GM18507 (cell line): ENCODE data around the gene XIRP2.

Experiments used
- DNase-seq: peaks from one replicate; pipeline ENCODE4 v3.0.0; 2011; ENCODE audit warnings: low read depth; ENCODE audit not compliant: insufficient read length; ENCODE audit errors: extremely low spot score
- FAIRE-seq: peaks from 2 replicates; lab custom pipeline; 2011; peaks lifted over from hg19 to GRCh38; lab: Jason Lieb, UNC

The XIRP2 gene

DNA sequence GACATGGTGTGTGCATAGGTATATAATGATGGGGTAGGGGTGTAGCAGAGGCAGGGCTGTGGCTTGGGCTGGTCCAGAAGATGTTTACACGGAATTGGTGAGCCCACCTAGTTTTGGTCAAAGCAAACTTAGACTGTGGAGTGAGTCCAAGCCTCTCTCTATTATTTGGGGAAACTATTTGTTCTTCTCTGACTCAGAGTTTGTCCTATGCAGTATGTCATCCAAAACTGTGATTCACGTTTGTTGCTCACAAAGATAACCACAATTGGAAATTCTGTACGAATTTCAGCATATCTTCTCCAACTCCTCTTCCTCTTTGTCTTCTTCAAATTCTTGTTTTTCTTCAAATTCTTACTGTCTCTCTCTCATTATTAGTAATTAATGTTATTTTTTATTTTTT, 292.9 kb downstream of the XIRP2 start:
- DNase-seq = no peak
- FAIRE-seq = no peak

DNA sequence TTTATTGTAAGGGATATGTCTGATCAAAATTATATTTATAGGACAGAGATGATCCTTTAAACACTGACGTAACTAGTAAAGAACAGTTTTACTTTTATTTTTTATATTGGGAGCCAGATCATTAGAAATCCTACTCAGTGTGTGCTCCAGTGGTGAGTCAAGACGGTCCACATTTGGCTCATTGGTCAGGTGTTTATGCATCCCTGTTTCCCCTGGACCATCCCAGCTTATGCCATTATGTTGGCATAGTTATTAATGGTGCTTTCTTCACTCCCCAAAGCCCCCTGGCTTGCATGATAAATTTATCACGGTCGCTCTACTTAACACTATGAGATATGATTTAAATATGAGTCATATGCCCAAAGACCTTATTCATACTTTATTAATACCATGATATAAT, 293.4 kb downstream of the XIRP2 start:
- FAIRE-seq (no peak), DNase-seq (no peak)

DNA sequence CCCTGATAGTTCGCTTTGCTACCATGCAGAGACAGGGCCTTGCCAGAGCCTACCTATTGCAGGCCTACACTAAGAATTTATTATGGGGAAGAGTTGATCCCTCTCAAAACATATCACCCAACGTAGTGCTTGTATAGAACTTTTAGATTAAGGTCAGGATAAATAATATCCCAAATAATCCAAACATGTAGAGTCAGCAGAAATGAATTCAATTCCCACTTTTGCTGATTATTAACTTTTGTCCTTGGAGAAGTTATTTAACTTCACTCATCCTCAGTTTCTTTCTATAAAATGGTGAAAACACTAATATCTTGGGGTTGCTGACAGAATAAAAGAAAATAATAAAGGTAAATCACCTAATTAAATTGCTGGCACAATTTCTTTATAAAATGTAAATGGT, 294.1 kb downstream of the XIRP2 start:
- no peak for FAIRE-seq

DNA sequence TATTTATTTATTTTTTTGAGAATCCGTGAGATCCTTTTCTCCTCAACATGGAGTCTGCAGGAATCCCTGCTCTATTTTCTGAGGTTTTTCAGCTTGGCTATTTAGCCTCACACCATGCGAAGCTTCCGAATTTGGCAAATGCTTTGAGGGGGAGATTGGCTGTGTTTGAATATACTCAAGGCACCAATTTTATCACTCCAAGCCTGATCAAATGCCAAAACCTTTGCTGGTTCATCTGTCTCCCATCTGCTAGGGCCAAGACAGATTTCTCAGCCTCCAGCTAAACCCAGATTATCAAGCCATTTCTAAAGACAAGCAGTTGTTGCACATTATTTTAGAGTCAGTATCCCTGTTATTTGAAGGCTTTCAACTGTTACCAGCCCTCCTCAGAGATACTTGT, 295.7 kb downstream of the XIRP2 start:
- FAIRE-seq = no peak
- no peak for DNase-seq

More for the DNA sequence above, 294.1 kb downstream of the XIRP2 start:
- DNase-seq = no peak

DNA sequence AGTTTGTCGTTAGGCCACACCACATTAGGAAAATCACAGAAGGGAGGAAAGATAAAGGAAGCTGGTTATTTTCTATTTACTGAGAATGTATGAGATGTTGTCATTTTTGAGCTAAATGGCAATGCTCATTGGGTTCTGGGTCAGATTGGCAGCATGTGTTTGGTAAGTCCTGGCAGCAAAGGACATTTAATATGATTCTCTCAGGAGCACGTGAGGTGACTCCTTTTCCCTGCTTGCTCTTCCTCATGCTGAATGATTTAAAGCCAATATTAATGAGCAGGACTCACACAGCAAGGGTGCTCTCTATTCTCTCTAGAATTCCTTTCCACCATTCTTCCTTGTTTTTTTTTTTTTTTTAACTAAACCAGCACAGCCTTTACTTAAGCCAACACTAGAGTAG, 298.2 kb downstream of the XIRP2 start:
- no peak for FAIRE-seq
- DNase-seq = no peak

DNA sequence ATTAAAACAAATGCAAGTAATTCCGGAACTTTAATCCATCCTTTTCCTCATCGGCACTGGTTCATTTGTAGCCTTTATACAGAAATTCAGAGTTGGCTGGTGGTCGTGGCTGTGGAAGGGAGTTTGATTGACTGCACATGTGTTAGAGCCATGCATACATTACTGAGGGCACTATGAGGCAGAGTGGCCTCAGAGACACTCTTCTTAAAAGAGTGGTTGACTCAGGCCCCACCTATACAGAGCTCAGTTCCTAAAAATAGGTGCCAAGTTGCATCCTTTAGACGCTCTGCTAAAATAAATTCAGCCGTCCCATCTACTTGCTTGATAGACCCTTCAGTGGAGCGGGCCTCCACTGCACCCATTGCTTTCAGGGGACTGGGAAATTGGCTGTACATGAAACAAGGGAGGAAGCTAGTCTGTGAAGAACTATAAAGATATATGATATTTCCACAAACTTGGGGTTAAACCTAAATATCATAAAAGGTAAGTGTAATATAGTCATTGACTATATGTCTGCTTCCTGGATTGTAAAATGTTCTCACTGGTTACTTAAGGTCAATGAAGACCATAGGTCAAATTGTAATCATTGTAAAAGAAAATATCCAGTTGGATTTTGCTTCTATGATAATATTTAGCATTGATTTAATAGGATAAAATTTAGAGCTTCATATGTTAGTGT, 298.9 kb downstream of the XIRP2 start:
- DNase-seq = no peak

DNA sequence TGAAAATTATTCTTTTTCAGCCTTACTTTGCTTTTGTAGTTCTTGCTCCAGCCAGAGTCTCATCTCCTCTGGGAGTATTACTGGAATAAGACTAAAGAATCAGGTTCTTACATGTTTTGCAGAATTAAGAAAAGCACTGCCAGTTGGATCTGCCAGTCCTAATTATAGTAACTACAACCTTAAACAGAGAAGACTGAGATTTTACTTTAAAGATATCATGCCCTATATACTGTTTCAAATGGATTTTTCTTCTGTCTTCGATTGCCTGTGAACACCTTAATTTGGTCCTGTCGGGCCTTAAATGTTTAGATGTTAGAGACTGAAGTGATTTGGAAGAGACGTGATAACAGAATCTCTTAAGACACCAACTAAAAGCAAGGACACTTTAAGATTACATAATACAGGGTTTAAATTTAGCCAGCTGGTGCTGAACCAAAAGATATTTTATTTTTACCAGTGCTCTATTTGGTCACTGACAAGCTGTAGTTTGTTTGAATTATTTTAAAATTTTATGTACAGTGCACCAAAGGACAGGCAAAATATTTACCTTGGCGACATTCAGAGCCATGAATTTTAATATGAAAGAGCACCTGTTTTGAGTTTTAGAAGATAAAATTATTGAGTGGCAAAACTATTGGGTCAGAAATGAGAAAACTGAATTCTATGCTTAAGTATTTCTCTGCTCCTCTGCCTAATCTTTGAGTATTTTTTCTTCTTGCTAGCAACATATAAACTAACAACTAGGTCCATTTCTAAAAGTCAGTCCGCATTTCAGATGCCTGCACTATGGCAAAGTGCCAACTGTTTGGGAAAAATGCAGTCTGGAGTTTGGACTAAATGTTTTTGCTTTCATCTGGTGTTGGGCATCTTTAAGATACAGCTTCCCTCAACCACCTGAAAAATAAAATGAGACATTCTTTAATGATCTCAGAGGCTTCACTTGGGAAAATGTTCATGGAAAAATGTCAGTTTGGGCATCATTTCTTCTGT, 300.0 kb downstream of the XIRP2 start:
- DNase-seq (no peak), FAIRE-seq (no peak)

More for the DNA sequence above, 298.9 kb downstream of the XIRP2 start:
- no peak for FAIRE-seq

DNA sequence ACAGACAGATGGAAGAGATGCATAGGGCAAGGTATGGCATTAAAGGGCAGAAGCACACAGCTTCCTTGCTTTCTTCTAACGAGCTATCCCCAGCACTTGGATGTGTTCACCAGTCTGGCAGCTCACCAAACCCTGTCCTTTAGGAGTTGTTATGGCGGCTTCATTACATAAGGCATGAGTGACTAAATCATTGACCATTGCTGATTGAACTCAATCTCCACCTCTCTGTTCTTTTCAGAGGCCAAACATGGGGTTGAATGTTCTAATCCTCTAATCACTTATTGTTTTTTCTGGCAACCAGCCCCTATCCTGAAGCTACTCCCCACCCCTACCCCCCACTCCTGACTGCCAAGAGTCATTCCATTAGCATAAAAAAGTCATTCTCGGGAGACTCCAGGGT, 301.8 kb downstream of the XIRP2 start:
- FAIRE-seq (no peak), DNase-seq (no peak)

DNA sequence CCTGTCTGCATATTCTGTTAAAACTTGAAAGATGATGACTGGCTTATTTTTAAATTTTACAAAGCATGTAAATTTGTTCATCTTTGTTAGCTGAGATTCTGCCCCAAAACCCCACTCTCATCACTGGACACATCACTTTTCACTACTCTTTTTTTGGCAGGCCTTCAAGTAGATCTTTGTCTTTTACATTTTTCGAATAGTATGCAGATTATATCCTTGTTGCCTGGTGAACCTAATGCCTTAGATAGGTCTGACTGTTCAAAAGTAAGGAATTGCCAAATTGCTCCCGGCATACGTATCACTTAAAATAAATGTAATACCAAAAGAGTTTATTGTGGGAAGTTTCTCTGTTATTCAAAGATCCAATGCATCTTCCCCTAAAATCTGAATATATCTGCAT, 303.3 kb downstream of the XIRP2 start:
- DNase-seq (no peak), FAIRE-seq (no peak)

DNA sequence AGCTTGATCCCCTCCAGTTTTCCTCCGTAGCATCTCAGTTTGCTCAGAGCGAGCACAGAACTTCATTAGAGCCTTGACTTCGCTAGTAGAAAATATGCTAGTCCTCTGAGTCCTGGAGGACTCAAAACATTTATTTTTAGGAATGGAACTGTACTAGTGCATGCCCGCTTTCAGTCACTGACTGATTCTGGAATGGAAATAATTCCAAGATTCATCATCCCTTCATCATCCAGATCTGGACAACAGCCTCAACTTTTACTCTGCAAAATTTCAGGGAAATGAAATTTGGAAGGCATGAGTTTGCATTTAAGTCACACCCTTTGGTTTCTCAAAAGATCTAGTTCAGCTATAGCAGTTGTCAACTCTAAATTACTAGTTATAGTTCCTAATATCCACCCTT, 304.6 kb downstream of the XIRP2 start:
- no peak for FAIRE-seq
- DNase-seq = no peak

DNA sequence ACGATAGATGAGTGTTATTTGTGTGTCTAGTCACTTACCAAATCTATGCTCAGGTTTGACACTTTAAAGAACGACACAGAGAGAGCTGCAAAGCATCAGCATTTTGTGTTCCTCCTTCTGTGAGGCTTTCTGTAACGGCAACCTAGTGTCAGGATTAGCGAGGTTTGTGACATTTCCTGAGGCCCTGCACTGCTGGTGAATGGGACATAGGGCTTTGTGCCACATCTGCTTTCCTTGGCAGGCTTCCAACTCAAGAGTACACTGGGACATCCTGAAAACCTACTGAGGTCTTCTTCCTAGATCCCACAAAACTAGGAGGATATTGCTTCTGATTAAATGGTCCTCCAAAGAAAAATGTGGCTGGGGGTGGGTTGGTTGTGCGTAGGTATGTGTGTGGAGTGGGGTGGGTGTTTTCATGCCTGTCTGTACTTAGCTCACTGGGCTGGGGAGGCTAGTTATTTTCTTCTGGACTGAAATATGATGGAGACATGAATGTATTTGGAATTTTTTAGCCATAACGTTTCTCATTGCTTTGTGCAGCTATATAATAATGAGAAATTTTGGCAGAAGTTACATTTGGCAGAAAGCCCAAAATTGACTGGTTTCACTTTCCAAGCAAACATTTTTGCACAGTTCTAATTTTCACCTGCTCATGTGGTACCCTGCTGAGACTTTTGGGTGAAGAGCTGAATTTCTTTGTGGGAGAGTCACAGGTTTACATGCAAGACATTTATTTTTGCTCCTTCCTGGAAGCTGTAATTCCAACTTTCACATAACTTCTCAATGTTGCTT, 308.4 kb downstream of the XIRP2 start:
- no peak for FAIRE-seq
- DNase-seq = no peak

DNA sequence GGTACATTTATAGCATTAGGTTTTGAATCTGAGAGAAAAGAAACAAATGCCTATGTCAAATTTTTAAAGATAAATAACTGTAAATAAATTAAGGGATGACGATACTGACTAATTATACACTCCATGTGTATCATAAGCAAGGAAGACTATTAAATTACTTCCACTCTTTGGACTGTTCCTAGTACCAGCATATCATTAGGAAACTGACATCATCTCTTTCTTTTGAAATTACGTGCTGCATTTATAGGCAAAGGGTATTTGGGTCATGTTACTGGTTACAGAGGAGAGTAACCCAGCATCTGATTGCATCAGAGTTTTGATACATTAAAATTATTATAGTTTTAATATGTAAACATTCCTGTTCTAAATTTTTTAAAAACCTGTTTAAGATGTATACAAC, 309.7 kb downstream of the XIRP2 start:
- FAIRE-seq (no peak), DNase-seq (no peak)

DNA sequence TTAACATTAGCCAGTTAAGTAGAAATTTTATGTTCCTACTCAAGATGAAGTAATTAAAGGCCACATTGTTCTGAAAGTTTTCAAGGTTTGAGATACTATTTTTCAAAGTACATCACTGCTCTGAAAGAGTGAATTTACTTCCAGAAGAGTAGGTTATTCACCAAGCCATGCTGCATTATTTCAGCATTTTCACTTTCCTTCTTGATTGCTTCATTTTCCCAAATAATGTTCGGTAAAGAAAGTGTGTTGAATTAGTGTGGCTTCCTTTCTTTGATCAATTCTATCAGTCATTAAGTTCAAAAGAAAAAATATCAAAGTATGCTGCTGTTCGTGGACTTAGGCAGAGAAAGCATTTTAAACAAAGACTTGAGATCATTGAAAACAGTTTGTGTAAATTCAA, 310.3 kb downstream of the XIRP2 start:
- DNase-seq (no peak), FAIRE-seq (no peak)

DNA sequence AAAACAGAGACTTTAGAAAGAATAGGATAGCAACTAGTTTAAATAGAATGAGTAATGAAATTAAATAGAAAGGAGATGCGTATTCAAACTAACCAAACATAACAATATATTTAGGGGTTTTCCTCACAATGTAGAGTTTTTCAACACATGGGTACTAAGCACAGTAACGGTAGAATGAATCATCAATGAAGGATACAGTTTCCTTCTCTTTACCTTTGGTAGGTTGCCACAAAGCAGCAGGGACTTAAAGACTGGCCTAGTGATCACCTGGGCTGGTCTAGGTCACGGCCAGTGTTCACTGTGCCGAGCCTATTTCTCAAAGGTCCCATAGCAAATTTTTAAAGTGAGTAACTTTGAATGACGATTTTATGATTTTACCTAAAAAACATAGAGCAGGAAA, 311.7 kb downstream of the XIRP2 start:
- no peak for FAIRE-seq
- DNase-seq = no peak

DNA sequence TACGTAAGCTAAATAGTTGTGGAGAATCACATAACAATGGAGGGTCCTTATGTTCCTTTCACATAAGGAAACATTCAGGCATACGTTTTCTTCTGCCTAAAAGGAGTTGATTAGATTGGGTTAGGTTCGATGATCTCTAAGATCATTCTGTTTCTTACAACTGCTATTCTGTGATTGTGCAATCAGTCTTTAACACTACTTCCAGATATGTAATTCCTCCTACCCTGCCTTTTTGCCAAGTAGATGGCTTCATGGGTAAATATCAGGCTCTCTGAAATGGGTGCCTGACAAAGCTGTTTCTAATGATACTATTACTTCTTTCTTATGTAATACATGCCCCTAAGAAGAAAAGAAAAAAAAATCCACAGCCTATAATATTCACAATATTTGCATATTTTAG, 321.5 kb downstream of the XIRP2 start:
- FAIRE-seq = no peak
- no peak for DNase-seq

DNA sequence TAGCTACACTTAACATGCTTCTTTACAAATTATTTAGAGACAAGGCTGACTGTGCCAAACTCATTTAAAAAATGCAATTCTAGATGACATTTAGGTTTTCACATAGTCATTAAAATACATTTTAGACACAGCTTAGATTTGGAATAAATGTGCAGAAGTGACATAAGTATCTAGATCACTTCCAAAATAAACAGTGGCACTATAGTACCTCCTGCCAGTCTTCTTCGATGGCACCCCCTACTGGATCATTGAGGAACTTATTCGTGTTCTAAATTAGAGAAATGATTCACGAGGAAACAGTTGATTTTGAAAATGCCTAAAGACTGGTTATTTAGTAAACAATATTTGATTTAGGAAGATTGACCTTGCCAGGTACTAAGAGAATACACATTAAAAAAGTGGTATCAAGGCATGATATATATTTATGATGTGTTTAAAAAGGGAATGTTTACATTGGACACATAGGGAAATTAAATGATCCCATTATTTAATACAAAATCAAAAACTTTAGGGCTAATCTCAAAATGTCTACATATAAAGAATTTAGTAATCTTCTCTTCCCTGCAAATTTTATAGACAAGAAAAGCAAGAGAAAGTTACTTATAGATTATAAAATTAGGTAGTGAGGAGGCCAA, 323.9 kb downstream of the XIRP2 start:
- peak; percentile 7 for DNase-seq
- FAIRE-seq = peak; percentile 70

DNA sequence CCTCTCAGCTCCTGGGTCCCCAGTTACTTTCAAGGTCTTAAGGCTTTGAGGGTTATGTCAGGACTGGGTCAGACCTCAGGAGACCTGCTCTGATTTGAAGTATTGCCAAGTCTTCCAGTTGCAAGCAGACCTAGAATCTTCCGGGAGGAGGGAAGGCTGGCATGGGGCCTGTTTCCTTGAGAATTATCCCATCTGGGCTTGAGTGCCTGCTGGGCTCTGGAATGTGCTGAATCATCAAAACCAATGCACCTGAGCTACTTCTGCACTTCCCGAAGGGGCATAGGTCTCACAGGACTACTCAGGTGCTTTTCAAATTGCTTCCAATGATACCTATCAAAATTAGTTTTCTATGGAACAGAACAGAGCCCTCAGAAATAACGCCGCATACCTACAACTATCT, 327.3 kb downstream of the XIRP2 start:
- FAIRE-seq = no peak
- no peak for DNase-seq

DNA sequence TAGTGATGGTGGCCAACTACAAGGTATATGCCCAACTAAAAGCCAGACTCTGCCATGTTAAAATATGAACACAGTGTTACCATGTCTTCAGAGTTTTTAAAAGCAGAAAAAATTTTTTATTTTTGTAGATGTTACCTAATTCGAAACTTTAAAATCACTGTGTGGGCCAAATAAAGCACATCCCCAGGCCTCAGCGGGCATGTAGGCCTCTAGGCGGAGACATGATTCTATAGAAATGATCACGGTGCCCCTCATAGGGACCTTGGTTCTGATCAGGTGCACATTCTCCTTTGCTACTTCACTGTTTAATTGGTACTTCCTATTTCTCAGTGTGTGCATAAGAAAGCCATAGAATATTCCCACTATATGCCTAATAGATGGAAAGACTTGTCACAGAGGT, 349.2 kb downstream of the XIRP2 start:
- FAIRE-seq (no peak), DNase-seq (no peak)

DNA sequence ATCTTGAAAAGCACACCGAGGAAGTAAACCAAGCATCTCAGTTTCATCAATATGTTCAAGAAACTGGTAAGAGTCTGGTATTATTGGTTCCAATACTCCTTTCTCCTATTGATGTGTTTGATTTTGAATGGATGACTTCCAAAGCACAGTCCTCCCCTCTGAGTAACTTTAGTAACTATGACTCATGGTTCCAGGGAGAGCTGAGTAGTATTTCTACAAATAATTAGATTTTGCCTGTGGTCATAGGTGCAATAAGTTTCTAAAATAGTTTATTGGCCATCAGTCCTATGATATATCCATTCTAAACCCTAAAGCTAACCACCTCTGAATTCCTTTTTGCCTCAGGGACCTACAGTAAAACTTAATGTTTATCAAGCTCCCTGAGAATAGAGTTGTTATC, 352.4 kb downstream of the XIRP2 start:
- FAIRE-seq (no peak), DNase-seq (no peak)

DNA sequence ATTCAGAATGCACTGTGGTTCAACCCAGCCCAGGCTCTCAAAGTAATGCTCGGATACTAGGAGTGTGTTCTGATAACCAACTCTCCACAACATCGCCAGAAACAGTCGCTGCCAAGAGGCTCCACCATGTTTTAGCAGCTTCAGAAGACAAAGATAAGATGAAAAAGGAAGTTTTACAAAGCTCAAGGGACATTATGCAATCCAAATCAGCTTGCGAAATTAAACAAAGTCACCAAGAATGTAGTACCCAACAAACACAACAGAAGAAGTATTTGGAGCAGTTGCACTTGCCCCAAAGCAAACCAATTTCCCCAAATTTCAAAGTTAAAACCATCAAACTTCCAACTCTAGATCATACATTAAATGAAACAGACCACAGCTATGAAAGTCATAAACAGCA, 360.9 kb downstream of the XIRP2 start:
- DNase-seq = no peak
- no peak for FAIRE-seq
